COLO668 (cell line): ENCODE data around the gene RBM33.
"Not testable (repeated sequence)": the region's sequence is repeated elsewhere in the genome, so short reads cannot be mapped to it uniquely, and the experiment has no call there.

Experiments
- DNase-seq: peaks from one replicate; lab custom pipeline; 2025; ENCODE audit not compliant: unreplicated experiment; lab: John Stamatoyannopoulos, UW

RBM33 gene

GRCh38 chr7:155816192-155816508 is 171.7 kb downstream of the RBM33 start:
- no peak for DNase-seq

DNA sequence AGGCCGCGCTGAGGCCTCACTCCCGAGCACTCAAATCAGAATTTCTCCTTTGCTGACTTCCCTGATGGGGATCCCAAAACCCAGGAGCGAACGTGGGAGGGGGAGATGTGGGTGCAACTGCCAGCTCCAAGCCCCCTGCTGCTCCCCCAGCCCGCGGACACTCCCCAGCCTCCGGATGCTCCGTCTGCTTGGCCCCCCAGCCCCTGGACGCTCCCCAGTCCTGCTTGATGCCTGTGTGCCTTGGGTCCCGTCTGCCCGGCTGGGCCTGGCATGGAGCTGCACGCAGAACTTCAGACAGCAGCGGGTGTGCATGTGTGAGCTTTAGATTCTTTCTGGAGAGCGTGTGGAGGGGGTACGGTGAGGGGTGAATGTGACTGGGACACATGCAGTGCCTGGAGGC is 172.5 kb downstream of the RBM33 start:
- DNase-seq = no peak

GRCh38 chr7:155817515-155817914 is 173.1 kb downstream of the RBM33 start:
- DNase-seq = not testable (repeated sequence)

GRCh38 chr7:155818154-155818819 is 173.8 kb downstream of the RBM33 start:
- DNase-seq = no peak

DNA sequence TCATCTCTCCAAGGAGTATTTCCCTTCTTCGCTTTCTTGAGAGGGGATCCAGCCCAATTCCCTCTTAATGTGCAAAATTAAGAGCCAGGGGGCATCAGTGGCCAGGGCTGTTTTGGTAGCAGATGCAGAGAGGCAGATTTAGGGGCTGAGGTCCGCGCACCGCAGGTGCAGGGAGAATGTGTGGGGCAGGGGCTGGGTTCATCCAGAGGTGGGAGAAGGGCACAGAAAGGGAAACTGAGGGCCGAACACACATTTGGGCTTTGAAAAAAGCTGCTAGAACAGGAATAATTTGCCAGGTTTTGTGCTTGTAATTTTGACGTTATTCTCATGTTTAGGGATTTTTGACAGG is 174.3 kb downstream of the RBM33 start:
- DNase-seq = no peak

GRCh38 chr7:155819186-155819585 is 174.7 kb downstream of the RBM33 start:
- no peak for DNase-seq

DNA sequence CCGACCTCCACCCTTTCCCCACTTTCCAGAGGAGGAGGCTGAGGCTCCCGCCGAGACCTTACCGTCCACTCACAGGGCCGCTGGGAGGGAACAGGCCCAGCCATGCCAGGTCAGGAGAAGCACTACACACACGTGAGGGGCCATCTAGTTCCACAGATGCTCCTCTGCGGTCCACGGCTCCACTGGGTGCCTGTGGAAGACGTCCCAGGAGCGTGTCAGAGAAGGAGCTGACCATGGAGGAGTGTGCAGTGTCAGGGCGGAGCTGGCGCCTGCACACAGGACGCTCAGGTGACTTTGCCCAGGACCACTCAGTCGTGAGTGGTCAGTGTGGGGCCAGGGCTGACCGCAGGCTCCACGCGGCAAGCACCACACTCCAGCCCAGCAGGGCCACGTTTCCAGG is 175.8 kb downstream of the RBM33 start:
- DNase-seq = no peak

DNA sequence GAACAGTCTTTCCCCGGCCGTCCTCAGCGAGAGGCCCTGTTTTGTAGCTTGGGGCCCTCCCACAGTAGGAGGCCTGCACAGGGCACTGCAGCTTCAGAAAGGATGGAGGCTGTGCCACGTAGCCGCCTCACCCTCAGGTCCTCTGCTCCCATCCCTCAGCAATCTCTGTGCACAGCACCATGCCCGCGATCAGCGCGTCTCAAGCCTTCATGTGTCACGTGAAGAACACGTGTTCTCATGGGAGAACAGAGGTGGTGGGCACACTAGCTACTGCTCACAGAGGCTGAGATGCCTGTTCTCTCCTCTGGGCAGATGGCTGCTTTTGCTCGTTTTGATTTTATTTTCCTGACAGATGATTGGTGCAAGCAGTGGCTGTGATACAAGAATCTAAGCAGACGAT is 176.3 kb downstream of the RBM33 start:
- no peak for DNase-seq

- DNase-seq = no peak
These were observed 177.4 kb downstream of the RBM33 start for GRCh38 chr7:155821851-155822250.

DNA sequence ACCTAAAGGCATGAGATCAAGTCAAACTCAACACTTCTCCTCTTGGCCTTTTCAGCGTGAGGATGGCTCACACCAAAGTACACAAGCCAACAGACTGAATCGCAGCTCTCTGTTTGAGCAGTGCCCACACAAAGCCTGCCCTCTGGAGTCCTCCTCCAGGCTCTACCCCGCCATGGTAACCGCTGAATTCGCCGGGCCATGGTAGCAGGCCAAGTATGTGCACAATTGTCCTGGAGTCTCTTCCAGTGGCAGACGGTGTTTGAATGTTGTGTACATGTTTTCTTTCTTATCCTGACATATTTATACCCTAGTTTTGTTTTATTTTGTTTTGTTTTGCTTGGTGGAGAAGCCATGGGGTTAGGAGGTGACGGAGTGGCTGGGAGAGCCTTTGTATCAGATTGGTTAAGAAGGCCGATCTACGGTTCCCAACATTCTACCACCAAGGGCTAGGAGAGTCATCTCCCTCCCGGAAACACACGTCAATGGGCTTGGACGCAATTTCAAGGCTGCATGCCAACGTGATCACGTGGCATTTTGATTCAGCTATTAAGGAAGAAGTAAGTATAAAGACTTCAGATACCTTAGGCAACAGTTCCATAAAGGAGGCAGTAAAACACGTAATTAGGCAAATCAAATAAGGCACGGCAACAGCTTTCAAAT is 179.9 kb downstream of the RBM33 start:
- no peak for DNase-seq

DNA sequence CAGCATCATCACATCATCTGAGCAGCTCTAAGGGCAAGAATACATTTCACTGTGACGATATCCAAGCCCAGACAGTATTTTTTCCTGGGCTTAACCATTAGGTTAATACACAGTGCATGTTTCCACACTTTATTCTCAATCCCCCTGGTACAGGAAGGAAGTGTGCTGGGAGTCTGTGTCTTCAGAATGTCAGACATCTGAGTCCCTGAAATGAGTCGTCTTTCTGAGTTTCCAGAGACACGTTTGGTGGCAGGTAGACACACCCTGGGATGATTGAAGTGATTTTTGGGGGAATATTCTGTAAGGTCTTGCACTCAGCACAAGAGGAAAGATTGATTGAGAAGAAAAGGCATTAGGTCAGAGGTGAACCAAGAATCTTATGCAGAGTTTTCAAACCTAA is 180.9 kb downstream of the RBM33 start:
- DNase-seq = no peak

DNA sequence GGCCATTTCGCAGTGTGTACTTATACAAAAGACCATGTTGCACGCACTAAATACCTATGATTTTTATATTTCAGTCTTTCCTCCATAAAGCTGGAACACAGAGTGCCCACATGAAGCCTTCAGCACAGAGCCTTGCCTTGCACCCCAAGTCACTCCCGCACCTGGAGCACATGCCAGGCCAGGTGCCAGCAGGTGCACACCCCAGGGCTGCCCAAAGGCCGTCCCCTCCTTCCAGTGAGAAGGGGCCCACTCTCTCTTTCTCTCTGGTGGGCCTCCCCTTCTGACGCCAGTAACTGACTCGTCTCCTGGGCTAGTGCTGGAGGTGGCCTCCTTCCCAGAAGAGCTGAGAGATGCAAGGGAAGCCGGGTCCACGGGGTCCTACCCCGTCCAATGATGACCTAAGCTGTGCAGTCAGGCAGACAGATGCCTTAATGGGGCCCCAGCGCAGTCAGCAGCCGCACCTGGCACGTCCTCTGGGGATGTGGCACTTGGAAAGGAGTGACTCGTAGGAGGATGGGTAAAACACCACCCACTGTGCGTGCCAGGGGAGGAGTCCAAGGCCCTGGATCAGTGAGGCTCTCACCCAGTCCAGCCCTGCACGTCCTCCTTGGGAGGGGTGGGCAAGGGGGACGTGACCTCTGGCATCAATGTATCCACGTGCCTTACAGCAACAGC is 185.5 kb downstream of the RBM33 start:
- DNase-seq = no peak
